GM21423 (cell line): ENCODE results near the gene TTC17.

Source experiments
- ATAC-seq: cut with Tn5 transposase; IDR thresholded peaks from one replicate; pipeline ENCODE4 v1.9.1; 2021; ENCODE audit warnings: mild to moderate bottlenecking, moderate library complexity; ENCODE audit not compliant: unreplicated experiment

The TTC17 gene

GRCh38 chr11:43518408-43519160 lies 159.9 kb downstream of the TTC17 start:
- ATAC-seq: no peak

GRCh38 chr11:43521471-43521870 lies 162.8 kb downstream of the TTC17 start:
- no peak for ATAC-seq

- no peak for ATAC-seq
Measured at GRCh38 chr11:43523632-43524031, 164.9 kb downstream of the TTC17 start.

GRCh38 chr11:43532041-43532440 lies 173.3 kb downstream of the TTC17 start:
- ATAC-seq: no peak

- no peak for ATAC-seq
Measured at GRCh38 chr11:43537833-43538615, 179.3 kb downstream of the TTC17 start.

GRCh38 chr11:43541993-43542392 lies 183.3 kb downstream of the TTC17 start:
- no peak for ATAC-seq

- no peak for ATAC-seq
Measured at GRCh38 chr11:43542750-43543712, 184.3 kb downstream of the TTC17 start.
